Measurements from ENCODE around the gene DCDC2.
"Not testable (repeated sequence)": the region's sequence is repeated elsewhere in the genome, so short reads cannot be mapped to it uniquely, and the experiment has no call there.

DCDC2 gene

GRCh38 chr6:24207413-24207812 is 150.4 kb downstream of the DCDC2 start:
- FAIRE-seq = no peak

DNA sequence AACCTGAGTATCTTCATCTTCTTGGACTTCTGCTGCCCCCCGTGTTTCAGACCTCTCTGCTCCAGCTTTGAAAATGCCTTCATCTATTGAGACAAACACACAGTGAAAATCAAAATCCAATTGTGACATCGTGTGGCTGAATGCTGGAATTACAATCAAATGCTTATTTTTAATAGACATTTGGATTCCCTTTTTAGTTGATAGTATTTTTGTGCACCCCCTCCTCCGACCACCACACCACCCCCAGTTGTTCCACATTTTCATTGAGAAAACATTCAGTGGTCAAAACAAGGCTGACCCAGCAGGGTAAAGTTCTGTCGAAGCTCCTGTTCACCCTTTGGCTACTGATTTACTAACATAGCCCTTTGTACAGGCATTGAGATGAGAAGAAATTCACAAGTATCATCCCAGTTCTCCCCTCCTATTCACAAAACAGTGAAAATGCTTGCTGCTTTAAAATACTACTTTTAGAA is 152.8 kb downstream of the DCDC2 start:
- no peak for FAIRE-seq

DNA sequence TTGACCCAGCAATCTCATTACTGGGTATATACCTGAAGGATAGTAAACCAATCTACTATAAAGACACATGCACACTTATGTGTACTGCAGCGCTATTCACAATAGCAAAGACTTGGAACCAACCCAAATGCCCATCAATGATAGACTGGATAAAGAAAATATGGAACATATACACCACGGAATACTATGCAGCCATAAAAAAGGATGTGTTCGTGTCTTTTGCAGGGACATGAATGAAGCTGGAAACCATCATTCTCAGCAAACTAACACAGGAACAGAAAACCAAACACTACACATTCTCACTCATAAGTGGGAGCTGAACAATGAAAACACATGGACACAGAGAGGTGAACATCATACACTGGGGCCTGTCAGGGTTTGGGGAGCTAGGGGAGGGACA is 153.7 kb downstream of the DCDC2 start:
- not testable (repeated sequence) for FAIRE-seq

GRCh38 chr6:24197892-24198291 is 160.0 kb downstream of the DCDC2 start:
- FAIRE-seq = no peak

- no peak for FAIRE-seq
Measured at GRCh38 chr6:24195836-24196597, 161.8 kb downstream of the DCDC2 start.

DNA sequence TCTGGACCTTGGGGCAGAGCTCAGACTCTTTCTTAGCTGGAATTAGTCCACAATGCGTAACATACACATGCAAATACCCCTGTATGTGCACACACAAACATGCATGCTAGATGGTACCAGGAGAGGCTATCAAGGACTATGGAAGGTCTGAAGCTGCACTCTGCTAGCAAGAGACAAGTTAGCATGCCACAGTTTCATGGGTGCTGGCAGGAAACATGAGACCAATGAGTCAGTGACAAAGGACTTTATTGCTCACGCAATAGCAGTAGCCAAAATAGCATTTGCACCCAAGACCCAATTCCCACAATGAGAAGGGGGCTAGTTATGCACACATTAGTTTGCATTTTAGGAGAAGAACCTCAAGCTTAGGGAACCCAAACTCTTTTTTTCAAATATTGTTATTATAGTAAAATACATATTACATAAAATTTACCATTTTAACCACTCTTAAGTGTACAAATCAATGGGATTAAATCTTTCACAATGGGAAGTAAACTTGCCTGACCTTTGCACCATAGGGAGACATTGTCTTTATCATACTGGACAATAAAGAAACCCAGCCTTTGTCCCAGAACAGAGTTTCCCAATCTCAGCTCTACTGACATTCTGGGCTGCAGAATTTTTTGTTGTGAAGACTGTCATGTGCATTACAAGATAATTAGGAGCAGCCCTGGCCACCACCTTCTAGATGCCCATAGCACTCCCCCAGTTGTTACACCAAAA is 162.7 kb downstream of the DCDC2 start:
- FAIRE-seq = no peak

- no peak for FAIRE-seq
Measured at GRCh38 chr6:24193364-24193763, 164.5 kb downstream of the DCDC2 start.

- FAIRE-seq = no peak
Measured at GRCh38 chr6:24191346-24191745, 166.5 kb downstream of the DCDC2 start.

- FAIRE-seq = no peak
Measured at GRCh38 chr6:24188578-24189080, 169.2 kb downstream of the DCDC2 start.

DNA sequence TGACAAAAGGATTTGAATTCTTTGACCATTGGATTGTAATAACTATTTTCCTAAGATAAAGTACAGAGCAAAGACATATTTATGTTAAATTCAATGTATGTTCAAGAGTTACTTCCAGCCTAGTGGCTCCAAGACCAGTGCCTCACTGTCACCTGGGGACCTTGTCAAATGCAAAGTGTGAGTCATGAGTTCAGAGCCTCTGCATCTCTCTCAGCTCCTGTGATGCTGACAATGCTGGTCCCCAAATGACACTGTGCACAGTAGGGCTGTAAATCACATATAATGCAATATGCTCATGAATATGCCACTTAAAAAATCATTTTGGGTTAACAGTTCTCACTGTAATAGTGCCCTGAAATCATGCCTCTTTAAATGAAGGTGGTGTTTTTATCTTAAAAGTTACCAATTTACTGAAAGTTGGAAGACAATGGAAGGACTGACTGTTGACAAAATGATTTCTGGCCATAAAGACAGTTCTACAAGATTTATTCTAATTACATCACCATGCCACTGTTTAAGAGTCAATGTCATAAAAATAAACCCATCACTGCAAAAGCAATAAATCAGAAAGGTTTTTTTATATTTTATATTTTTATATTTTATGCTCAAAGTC is 169.8 kb downstream of the DCDC2 start:
- no peak for FAIRE-seq

DNA sequence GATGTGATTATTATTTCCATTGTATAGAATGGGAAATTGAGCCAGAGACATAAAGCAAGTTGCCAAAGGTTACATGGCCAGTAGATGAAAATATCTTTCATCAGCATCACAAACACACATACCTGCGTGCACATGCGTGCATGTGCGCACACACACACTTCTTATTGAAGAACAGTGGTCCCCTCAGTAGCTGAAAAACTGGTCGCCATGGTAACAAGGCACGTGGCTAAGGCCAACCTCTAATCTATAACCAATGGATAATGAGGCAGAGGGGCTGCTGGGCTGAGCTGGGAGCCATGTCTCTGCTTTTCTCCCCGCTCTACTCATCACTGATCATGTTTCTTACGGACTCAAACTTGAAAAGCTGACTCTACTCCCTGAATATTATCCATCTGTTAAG is 171.5 kb downstream of the DCDC2 start:
- FAIRE-seq = no peak

GRCh38 chr6:24183584-24183983 is 174.3 kb downstream of the DCDC2 start:
- FAIRE-seq = no peak

- FAIRE-seq = no peak
Measured at GRCh38 chr6:24157886-24158285, 200.0 kb downstream of the DCDC2 start.

DNA sequence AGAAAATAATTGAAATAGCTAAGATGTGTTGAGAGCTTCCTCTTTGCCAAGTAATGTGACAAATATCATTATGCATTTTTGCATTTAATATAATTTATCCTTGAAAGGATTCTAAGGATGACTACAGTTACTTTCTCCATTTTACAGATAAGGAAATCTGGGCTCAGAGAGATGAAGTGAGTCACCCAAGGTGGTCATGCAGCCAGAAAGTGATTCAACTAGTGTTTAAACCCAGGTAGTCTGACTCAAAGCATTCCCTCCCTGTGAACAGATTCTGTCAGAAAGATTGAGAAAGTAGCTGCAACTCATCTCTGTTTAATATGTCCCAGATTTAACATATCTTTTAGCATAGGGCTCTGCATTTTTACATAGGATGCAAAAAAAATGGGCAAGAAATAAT is 203.7 kb downstream of the DCDC2 start:
- FAIRE-seq = no peak

GRCh38 chr6:24152014-24152413 is 205.8 kb downstream of the DCDC2 start:
- FAIRE-seq = no peak

DNA sequence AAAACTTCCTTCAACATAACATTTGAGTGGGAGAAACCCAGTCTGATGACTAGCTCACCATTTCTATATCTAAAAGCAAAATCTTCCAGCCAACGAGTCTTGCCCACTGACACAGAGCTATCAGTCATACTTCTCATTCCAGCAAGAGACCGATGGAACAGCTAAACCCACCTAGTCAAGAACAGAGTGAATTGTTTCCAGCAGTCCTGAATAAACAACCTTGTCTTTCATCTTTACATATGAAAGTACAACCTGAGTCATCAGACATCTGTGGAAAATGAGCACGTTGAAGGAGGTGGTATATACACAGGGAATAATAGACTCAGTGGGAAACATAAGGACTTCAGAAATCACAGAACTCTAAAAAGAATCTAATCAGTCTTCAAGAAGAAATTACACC is 208.0 kb downstream of the DCDC2 start:
- no peak for FAIRE-seq

DNA sequence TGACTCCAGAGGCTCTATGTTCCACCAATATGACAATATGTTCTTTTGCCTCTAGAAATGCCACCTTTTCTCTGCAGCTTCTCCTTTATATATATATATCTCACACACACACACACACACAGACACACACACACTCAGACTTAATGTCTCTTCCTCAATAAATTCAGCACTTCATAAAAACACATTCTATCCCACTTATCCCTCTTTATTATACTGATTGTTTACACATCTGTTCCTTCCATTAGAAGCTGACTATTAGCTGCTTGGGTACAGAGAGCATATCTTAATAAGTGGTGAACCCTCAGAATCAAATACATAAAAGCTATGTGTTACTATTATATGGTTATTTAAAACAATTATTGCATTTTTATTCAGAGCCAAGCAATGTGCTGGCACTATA is 208.6 kb downstream of the DCDC2 start:
- FAIRE-seq = no peak

DNA sequence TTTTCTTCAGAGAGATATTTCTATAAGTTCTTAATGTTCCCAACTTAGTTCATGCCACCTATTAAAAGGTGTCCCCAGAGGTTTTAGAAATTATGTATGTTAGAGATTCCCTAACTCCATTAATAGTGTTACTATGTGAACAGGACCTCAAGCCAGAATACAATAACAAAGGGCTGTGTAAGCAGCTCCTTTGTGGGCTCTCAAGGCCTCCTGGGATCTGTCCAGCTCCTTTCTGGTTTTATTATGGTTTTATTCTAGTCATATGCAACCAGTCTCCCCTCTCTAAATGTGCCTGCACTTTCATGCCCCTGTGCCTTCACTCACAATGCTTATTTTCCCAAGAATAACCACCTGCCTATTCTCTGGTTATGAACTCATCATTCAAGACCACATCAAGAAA is 209.2 kb downstream of the DCDC2 start:
- FAIRE-seq = no peak

GRCh38 chr6:24148154-24148570 is 209.7 kb downstream of the DCDC2 start:
- no peak for FAIRE-seq

DNA sequence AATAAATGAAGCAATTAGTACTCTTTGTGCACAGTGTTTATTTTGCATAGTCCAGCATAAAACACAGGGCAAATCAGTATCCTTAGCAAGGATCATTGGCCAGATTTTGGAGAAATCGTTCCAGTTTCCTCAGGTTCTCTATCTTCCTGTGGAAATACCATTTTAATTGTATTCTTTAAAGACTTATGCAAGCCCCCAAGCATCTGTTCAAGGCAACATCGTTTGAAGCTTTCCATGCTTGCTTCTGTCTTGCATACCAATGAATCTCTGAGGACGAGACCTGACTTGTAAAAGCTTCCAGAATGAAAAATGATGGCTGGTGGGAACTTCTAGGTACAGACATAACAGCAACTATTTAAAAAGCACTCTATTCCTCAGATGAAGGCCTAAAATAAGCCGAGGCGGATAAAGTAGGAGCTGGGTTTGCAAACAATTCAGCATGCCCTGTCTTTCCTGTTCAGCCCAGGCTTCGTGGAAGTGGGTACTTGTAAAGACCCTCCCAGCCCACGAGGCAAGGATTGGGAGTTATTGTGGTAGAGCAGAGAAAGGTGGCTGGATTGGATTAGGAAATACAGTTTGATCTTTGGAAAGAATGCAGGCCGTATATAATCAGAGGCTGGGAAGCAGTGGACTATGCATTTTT is 210.2 kb downstream of the DCDC2 start:
- FAIRE-seq = no peak

- FAIRE-seq = no peak
Measured at GRCh38 chr6:24146871-24147270, 211.0 kb downstream of the DCDC2 start.

GRCh38 chr6:24145690-24146131 is 212.1 kb downstream of the DCDC2 start:
- FAIRE-seq = no peak

DNA sequence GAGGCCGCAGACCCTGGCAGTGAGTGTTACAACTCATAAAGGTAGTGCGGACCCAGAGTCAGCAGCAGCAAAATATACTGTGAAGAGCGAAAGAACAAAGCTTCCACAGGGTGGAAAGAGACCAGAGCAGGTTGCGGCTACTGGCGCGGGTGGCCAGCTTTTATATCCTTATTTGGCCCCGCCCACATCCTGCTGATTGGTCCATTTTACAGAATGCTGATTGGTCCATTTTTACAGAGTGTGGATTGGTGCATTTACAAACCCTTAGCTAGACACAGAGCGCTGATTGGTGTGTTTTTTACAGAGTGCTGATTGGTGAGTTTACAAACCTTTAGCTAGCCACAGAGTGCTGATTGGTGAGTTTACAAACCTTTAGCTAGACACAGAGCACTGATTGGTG is 215.1 kb downstream of the DCDC2 start:
- FAIRE-seq = not testable (repeated sequence)
